ENCODE data around the gene LRRC38. TPM values are rescaled to one million over a fixed set of nuclear protein-coding genes. Genes with fewer than 3 reads are reported as not detected.

LRRC38 gene
- total RNA-seq (2013; cell fraction: nucleolus; rRNA removed) = not detected in 2 replicates
- total RNA-seq (2014; rRNA removed) = not detected in 2 replicates
- not detected in 2 replicates for total RNA-seq (2014; rRNA removed; fragmentation: Illumina TruSeq; extraction: Trizol)
- not detected in 2 replicates for total RNA-seq (2021)
- polyA plus RNA-seq (2011; ENCODE audit: low read depth) = not detected
- not detected in 2 replicates for polyA plus RNA-seq (2011; rRNA removed)
- not detected in 2 replicates for polyA plus RNA-seq (2011; cell fraction: cytosol; rRNA removed)
- not detected in 2 replicates for polyA plus RNA-seq (2011; cell fraction: nucleus; rRNA removed)
- not detected in 2 replicates for polyA plus RNA-seq (2012)
- not detected in 2 replicates for polyA plus RNA-seq (2014; fragmentation: Illumina TruSeq; extraction: Trizol)
- not detected for polyA plus RNA-seq (2014; fragmentation: Nextera tagmentation; extraction: Ambion mirVana)
- not detected in 2 replicates for polyA plus RNA-seq (2014; rRNA removed)
- polyA plus RNA-seq (2016; fragmentation: Nextera tagmentation; extraction: Ambion mirVana) = not detected
- not detected in 2 replicates for polyA minus RNA-seq (2011; rRNA and poly(A)+ RNA removed)
- not detected in 2 replicates for polyA minus RNA-seq (2011; cell fraction: cytosol; rRNA and poly(A)+ RNA removed)
- polyA minus RNA-seq (2011; cell fraction: nucleus; rRNA and poly(A)+ RNA removed) = not detected in 2 replicates
- not detected for Bru-seq, nascent RNA
- not detected for BruChase-seq, experiment 1, labeled RNA remaining after a 6-hour chase
- not detected for BruChase-seq, experiment 2, labeled RNA remaining after a 2-hour chase
- long read RNA-seq, experiment 1 = 0 reads
- long read RNA-seq, experiment 2 = 0 reads

GRCh38 chr1:13513895-13514546 lies at the start of gene LRRC38:
LRRC38 (minus strand) TSS chr1:13514003; CDS start chr1:13513593, 410 bp downstream.
- ChIA-PET POLR2A (no interaction called here), RAD21 (ENCODE audit: unreplicated experiment) (no interaction called here), SMC1A (ENCODE audit: uncharacterized antibody, unreplicated experiment) (no interaction called here), CTCF (interaction anchor here (0.7 kb wide), 1 partner anchor 281 kb away, joined by 3 read pairs; no protein-coding TSS in a partner anchor)
- 4% methylated on average over 25 of the region's 34 CpGs for WGBS (ENCODE audit: insufficient coverage, insufficient replicate concordance, low lambda C conversion rate, missing lambda C conversion rate)
- Histone ChIP-seq H3K79me2 (ENCODE audit: control insufficient read depth, insufficient read depth, low read length) (no peaks in the 10 kb centered on the region), H3K4me3 (no peak within 1 kb of the TSS), H3K4me2 (ENCODE audit: control insufficient read depth, insufficient read depth) (no peak within 1 kb of the TSS), H2AFZ (ENCODE audit: control insufficient read depth, low read depth, low read length) (no peak within 1 kb of the TSS), H3K36me3 (ENCODE audit: control insufficient read depth in 2 of 2, insufficient read depth in 2 of 2, low read length in 1 of 2) (no peaks in the 10 kb centered on the region), H3K4me1 (ENCODE audit: control insufficient read depth, insufficient read depth, low read length) (no peaks in the 10 kb centered on the region), H3K9me3 (replicated peaks; ENCODE audit: control insufficient read depth, insufficient read depth, low read length) (no peaks in the 10 kb centered on the region), H3K9ac (ENCODE audit: control insufficient read depth, insufficient read depth, low read length) (no peak within 1 kb of the TSS), H3K27ac (ENCODE audit: control insufficient read depth, insufficient read depth) (no peak within 1 kb of the TSS), H3K27me3 (replicated peaks in 1 of 2; ENCODE audit: control insufficient read depth in 2 of 2, insufficient read depth in 2 of 2, low read length in 1 of 2) (peaks cover 2 to 5% of the 10 kb centered on the region in 2 experiments; a peak in 2 of 4 replicates), H4K20me1 (ENCODE audit: control insufficient read depth, insufficient read depth) (no peaks in the 10 kb centered on the region)
- ATAC-seq (no peak), DNase-seq (ENCODE audit: low read depth, low spot score) (no peak), FAIRE-seq (no peak)
- in situ Hi-C loops (cut with MboI) (no loop called here), intact Hi-C loops (cut with micrococcal nuclease; ENCODE audit: unreplicated experiment) (no loop called here)
- BruUV-seq (replicated peaks) = no TSS peak
- TF ChIP-seq ZNF217 (IDR thresholded peaks at IDR 0.05) = no peak
- TF ChIP-seq IRF4 (IDR thresholded peaks at IDR 0.05; ENCODE audit: low read depth, low read length) = no peak
- no peak for TF ChIP-seq HDGF (IDR thresholded peaks at IDR 0.05)
- TF ChIP-seq ZBED1 (IDR thresholded peaks at IDR 0.05; ENCODE audit: borderline replicate concordance) = no peak
- TF ChIP-seq CHD4 (IDR thresholded peaks at IDR 0.05) = no peak
- TF ChIP-seq STAT3 (IDR thresholded peaks at IDR 0.05; ENCODE audit: low read depth, low read length) = no peak
- no peak for TF ChIP-seq ZBTB4 (CRISPR knock-in tag; IDR thresholded peaks at IDR 0.05)
- TF ChIP-seq ZNF274 (IDR thresholded peaks at IDR 0.05; ENCODE audit: insufficient read depth, insufficient read length) = no peak
- no peak for TF ChIP-seq POLR2AphosphoS2 (IDR thresholded peaks at IDR 0.05; ENCODE audit: low read depth, low read length)
- no peak for TF ChIP-seq SP1 (IDR thresholded peaks at IDR 0.05; ENCODE audit: low read depth, low read length)
- no peak for TF ChIP-seq SMARCA5 (IDR thresholded peaks at IDR 0.05)
- TF ChIP-seq IKZF1 (conservative IDR thresholded peaks at IDR 0.05) = no peak
- TF ChIP-seq ZBTB33 (IDR thresholded peaks at IDR 0.05) = no peak
- TF ChIP-seq TARDBP (IDR thresholded peaks at IDR 0.05; ENCODE audit: borderline replicate concordance) = no peak
- no peak for TF ChIP-seq NFYA (IDR thresholded peaks at IDR 0.05; ENCODE audit: borderline replicate concordance, low read depth, low read length)

Measured in GM12878 (cell line).